Measurements from ENCODE around the gene TARBP1.

Gene TARBP1

DNA sequence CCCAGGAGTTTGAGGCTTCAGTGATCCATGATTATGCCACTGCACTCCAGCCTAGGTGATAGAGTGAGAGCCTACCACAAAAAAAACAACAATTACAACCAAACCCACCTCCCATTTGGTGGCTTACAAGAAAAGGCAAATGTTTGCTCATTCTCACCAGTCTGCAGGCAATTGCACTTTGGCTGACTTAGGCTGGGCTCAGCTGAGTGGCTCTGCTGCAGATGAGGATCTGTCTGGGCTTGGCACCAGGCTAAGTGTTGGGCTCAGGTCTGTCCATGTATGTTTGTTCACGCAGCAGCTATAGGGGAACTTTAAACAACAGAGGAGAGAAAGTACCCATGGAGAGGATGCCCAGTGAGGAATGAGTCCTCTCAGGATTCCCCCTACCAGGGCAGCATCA lies 133.7 kb downstream of the TARBP1 start:
- Histone ChIP-seq H3K79me2 (ENCODE audit: insufficient read depth, low read length) (no peaks in the 10 kb centered on the region), H3K36me3 (ENCODE audit: insufficient read depth, low read length) (no peaks in the 10 kb centered on the region), H3K27ac (ENCODE audit: low read length) (no peak overlapping the region), H3K4me2 (ENCODE audit: insufficient read depth, low read length) (no peak overlapping the region), H3K27me3 (ENCODE audit: insufficient read depth, low read length, poor library complexity) (no peaks in the 10 kb centered on the region), H3K4me3 (ENCODE audit: low read depth in 1 of 2, low read length in 2 of 2) (no peak overlapping the region), H3K9me3 (ENCODE audit: insufficient read depth, low read length, severe bottlenecking) (no peaks in the 10 kb centered on the region), H3K9ac (ENCODE audit: low read depth, low read length) (no peak overlapping the region), H2AFZ (ENCODE audit: low read depth, low read length) (no peak overlapping the region), H4K20me1 (ENCODE audit: insufficient read depth, low read length) (no peaks in the 10 kb centered on the region), H3K4me1 (ENCODE audit: insufficient read depth, low read length) (no peaks in the 10 kb centered on the region)
- DNase-seq = no peak
- TF ChIP-seq, protein P1, sequence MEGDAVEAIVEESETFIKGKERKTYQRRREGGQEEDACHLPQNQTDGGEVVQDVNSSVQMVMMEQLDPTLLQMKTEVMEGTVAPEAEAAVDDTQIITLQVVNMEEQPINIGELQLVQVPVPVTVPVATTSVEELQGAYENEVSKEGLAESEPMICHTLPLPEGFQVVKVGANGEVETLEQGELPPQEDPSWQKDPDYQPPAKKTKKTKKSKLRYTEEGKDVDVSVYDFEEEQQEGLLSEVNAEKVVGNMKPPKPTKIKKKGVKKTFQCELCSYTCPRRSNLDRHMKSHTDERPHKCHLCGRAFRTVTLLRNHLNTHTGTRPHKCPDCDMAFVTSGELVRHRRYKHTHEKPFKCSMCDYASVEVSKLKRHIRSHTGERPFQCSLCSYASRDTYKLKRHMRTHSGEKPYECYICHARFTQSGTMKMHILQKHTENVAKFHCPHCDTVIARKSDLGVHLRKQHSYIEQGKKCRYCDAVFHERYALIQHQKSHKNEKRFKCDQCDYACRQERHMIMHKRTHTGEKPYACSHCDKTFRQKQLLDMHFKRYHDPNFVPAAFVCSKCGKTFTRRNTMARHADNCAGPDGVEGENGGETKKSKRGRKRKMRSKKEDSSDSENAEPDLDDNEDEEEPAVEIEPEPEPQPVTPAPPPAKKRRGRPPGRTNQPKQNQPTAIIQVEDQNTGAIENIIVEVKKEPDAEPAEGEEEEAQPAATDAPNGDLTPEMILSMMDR (IDR thresholded peaks at IDR 0.05; ENCODE audit: borderline replicate concordance, extremely low read depth, low read length, poor library complexity, severe bottlenecking) = no peak
- TF ChIP-seq EZH2 (IDR thresholded peaks at IDR 0.05; ENCODE audit: borderline replicate concordance, low read depth, low read length, severe bottlenecking) = no peak
- ATAC-seq (ENCODE audit: insufficient read depth, low read depth) = no peak

DNA sequence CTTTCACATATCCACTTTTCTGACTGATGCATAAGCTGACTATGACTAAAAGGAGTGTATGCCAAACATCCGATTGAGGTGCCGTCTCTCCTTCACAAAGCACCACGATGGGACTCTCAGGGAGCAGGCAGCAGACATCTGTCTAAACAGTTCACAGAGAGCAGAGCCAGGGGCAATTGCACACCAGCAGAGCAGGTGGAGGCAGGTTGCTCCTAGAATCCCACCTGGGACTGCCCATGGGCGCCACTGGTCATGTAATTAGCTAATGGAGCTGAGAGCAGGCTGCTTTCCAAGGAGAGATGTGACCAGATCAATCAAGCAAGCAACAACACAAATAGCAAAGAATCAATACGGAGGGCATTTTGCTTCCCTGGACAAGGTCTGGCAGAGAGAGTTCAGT lies 136.2 kb downstream of the TARBP1 start:
- TF ChIP-seq, protein P1 (IDR thresholded peaks at IDR 0.05; ENCODE audit: borderline replicate concordance, extremely low read depth, low read length, poor library complexity, severe bottlenecking) = no peak
- Histone ChIP-seq H3K27me3 (ENCODE audit: insufficient read depth, low read length, poor library complexity) (no peaks in the 10 kb centered on the region), H3K36me3 (ENCODE audit: insufficient read depth, low read length) (no peaks in the 10 kb centered on the region), H4K20me1 (ENCODE audit: insufficient read depth, low read length) (no peaks in the 10 kb centered on the region), H3K4me3 (ENCODE audit: low read depth in 1 of 2, low read length in 2 of 2) (no peak overlapping the region), H3K9me3 (ENCODE audit: insufficient read depth, low read length, severe bottlenecking) (no peaks in the 10 kb centered on the region), H3K79me2 (ENCODE audit: insufficient read depth, low read length) (no peaks in the 10 kb centered on the region), H3K4me1 (ENCODE audit: insufficient read depth, low read length) (no peaks in the 10 kb centered on the region), H3K27ac (ENCODE audit: low read length) (no peak overlapping the region), H3K9ac (ENCODE audit: low read depth, low read length) (no peak overlapping the region), H2AFZ (ENCODE audit: low read depth, low read length) (no peak overlapping the region), H3K4me2 (ENCODE audit: insufficient read depth, low read length) (no peak overlapping the region)
- no peak for ATAC-seq (ENCODE audit: insufficient read depth, low read depth)
- no peak for DNase-seq
